ENCODE results near the gene SH3RF3. TPM values are rescaled to one million over a fixed set of nuclear protein-coding genes. Genes with fewer than 3 reads are reported as not detected.

The SH3RF3 gene
- total and polyA plus RNA-seq, 2 of the 13 experiments (the other 11 are each of a cell fraction or from before 2014, with no cell fraction given), result 0.04 TPM; not detected in 1

DNA sequence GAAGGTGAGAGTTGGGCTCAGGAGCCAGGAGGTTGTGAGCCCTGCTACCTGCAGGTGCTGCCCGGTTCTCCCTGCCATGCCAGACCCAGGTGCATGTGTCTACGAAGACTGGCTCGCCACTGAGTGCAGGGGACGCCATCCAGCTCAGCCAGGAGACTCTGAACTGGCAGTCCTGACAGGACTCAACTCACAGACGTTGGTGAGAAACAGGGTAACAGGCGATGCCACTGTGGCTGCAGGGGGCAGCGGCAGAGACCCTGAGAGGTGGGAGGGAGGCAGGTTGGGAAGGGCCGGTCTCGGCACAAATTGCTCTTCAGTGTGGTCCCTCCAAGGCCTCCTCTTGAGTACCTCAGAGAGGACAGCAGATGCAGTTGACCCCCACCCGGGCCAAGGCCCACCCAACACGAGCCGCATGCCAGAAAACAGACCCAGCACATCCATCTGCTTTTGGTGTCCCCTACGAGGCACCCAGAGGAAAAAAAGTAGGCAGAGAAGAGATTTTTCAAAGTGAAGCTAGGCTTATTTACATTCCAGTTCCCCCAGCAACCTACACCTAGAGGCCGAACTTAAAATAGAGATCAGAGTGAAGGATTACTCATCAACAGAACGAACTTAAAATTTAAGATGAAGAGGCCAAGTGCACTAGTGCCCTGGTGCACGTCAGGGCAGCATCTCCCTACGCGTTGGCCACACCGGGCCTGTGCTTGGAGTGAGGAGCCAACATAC lies 300.0 kb downstream of the SH3RF3 start:
- H3K27me3 ChIP-seq (ENCODE audit: control insufficient read depth in 1 of 2, insufficient read depth in 2 of 2, low read length in 2 of 2), result peaks cover 4 to 5% of the 10 kb centered on the region in 2 experiments; a peak in 3 of 5 replicates
- ATAC-seq (no peak), DNase-seq (ENCODE audit: low spot score) (no peak), FAIRE-seq (no peak)
- WGBS (ENCODE audit: low lambda C conversion rate), result 38% methylated on average over 17 of the region's 19 CpGs
- no peaks in the 10 kb centered on the region for H3K79me2 ChIP-seq (ENCODE audit: insufficient read depth, low read length)
- BruUV-seq (replicated peaks), result no TSS peak
- in situ Hi-C loops (cut with HindIII; ENCODE audit: extremely low pct_ligation_motif_present, low pct_unique_long_range_greater_than_20kb), result no loop called here
- no peaks in the 10 kb centered on the region for H3K36me3 ChIP-seq (replicated peaks in 1 of 2; ENCODE audit: control insufficient read depth in 1 of 2, insufficient read depth in 2 of 2, low read length in 2 of 2)
- H3K4me3 ChIP-seq (replicated peaks in 1 of 3; ENCODE audit: insufficient read depth in 1 of 3, low read depth in 2 of 3, low read length in 3 of 3), result no peak overlapping the region
- H4K20me1 ChIP-seq (ENCODE audit: insufficient read depth, low read length), result no peaks in the 10 kb centered on the region
- H2AFZ ChIP-seq (ENCODE audit: low read length), result no peak overlapping the region
- no peaks in the 10 kb centered on the region for H3K4me1 ChIP-seq (ENCODE audit: insufficient read depth, low read length)
- intact Hi-C loops (cut with micrococcal nuclease; ENCODE audit: unreplicated experiment), result no loop called here
- no peaks in the 10 kb centered on the region for H3K9me3 ChIP-seq (ENCODE audit: low read length)
- TF ChIP-seq, protein P1, sequence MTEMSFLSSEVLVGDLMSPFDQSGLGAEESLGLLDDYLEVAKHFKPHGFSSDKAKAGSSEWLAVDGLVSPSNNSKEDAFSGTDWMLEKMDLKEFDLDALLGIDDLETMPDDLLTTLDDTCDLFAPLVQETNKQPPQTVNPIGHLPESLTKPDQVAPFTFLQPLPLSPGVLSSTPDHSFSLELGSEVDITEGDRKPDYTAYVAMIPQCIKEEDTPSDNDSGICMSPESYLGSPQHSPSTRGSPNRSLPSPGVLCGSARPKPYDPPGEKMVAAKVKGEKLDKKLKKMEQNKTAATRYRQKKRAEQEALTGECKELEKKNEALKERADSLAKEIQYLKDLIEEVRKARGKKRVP (CRISPR knock-in tag; IDR thresholded peaks at IDR 0.05), result no peak
- TF ChIP-seq ZNF747 (CRISPR knock-in tag; IDR thresholded peaks at IDR 0.05; ENCODE audit: borderline replicate concordance), result no peak
- TF ChIP-seq MYNN (CRISPR knock-in tag; IDR thresholded peaks at IDR 0.05; ENCODE audit: low read depth), result no peak
- no peak for TF ChIP-seq RBAK (CRISPR knock-in tag; IDR thresholded peaks at IDR 0.05)
- TF ChIP-seq CBX1 (IDR thresholded peaks at IDR 0.05; ENCODE audit: low read depth), result no peak
- TF ChIP-seq, protein P2, sequence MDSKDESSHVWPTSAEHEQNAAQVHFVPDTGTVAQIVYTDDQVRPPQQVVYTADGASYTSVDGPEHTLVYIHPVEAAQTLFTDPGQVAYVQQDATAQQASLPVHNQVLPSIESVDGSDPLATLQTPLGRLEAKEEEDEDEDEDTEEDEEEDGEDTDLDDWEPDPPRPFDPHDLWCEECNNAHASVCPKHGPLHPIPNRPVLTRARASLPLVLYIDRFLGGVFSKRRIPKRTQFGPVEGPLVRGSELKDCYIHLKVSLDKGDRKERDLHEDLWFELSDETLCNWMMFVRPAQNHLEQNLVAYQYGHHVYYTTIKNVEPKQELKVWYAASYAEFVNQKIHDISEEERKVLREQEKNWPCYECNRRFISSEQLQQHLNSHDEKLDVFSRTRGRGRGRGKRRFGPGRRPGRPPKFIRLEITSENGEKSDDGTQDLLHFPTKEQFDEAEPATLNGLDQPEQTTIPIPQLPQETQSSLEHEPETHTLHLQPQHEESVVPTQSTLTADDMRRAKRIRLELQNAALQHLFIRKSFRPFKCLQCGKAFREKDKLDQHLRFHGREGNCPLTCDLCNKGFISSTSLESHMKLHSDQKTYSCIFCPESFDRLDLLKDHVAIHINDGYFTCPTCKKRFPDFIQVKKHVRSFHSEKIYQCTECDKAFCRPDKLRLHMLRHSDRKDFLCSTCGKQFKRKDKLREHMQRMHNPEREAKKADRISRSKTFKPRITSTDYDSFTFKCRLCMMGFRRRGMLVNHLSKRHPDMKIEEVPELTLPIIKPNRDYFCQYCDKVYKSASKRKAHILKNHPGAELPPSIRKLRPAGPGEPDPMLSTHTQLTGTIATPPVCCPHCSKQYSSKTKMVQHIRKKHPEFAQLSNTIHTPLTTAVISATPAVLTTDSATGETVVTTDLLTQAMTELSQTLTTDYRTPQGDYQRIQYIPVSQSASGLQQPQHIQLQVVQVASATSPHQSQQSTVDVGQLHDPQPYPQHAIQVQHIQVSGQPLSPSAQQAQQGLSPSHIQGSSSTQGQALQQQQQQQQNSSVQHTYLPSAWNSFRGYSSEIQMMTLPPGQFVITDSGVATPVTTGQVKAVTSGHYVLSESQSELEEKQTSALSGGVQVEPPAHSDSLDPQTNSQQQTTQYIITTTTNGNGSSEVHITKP (CRISPR knock-in tag; IDR thresholded peaks at IDR 0.05; ENCODE audit: low read depth), result no peak
- TF ChIP-seq XRCC5 (optimal IDR thresholded peaks at IDR 0.05; ENCODE audit: low read length), result no peak
- TF ChIP-seq ZNF460 (CRISPR knock-in tag; IDR thresholded peaks at IDR 0.05; ENCODE audit: borderline replicate concordance), result no peak
- TF ChIP-seq, protein P3, sequence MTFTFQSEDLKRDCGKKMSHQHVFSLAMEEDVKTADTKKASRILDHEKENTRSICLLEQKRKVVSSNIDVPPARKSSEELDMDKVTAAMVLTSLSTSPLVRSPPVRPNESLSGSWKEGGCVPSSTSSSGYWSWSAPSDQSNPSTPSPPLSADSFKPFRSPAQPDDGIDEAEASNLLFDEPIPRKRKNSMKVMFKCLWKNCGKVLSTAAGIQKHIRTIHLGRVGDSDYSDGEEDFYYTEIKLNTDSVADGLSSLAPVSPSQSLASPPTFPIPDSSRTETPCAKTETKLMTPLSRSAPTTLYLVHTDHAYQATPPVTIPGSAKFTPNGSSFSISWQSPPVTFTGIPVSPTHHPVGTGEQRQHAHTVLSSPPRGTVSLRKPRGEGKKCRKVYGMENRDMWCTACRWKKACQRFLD (CRISPR knock-in tag; IDR thresholded peaks at IDR 0.05; ENCODE audit: borderline replicate concordance), result no peak
- no peak for TF ChIP-seq YY1 (IDR thresholded peaks at IDR 0.05; ENCODE audit: insufficient read depth, insufficient replicate concordance, low read depth, low read length)
- TF ChIP-seq ZNF274 (CRISPR knock-in tag; IDR thresholded peaks at IDR 0.05), result no peak
- TF ChIP-seq NCOR1 (IDR thresholded peaks at IDR 0.05; ENCODE audit: borderline replicate concordance, low read length), result no peak
- no peak for TF ChIP-seq IRX3 (CRISPR knock-in tag; IDR thresholded peaks at IDR 0.05; ENCODE audit: borderline replicate concordance, low read depth)
- TF ChIP-seq ADNP (CRISPR knock-in tag; IDR thresholded peaks at IDR 0.05), result no peak
- no peak for TF ChIP-seq ZNF230 (CRISPR knock-in tag; IDR thresholded peaks at IDR 0.05)
- no peak for TF ChIP-seq MEIS1 (CRISPR knock-in tag; IDR thresholded peaks at IDR 0.05; ENCODE audit: borderline replicate concordance)
- TF ChIP-seq ZNF83 (CRISPR knock-in tag; IDR thresholded peaks at IDR 0.05; ENCODE audit: borderline replicate concordance), result no peak
- H3K4me2 ChIP-seq (ENCODE audit: low read depth, low read length), result no peak overlapping the region
- no peak overlapping the region for H3K9ac ChIP-seq (ENCODE audit: insufficient read depth, low read depth, low read length)
- CTCF ChIA-PET (ENCODE audit: low intra/inter-chr PET ratio, low total read pairs), result no interaction called here
- POLR2A ChIA-PET, result no interaction called here
- H3K27ac ChIP-seq (ENCODE audit: extremely low read length, insufficient read depth, low read length), result no peak overlapping the region
